Panc1 (cell line): Measurements from ENCODE around the gene TADA3.

Experiments used
- POLR2AphosphoS5 ChIP-seq: IDR thresholded peaks from 2 replicates; pipeline ENCODE4 v1.6.1; 2012; ENCODE audit warnings: mild to moderate bottlenecking, low read depth, low read length, moderate library complexity
- TCF7L2 ChIP-seq: IDR thresholded peaks from 2 replicates; pipeline ENCODE4 v1.6.1; 2011; ENCODE audit warnings: mild to moderate bottlenecking, low read depth, low read length, inconsistent platforms
- TF ChIP-seq, protein P1 (sequence below): fragments of 450-650 bp; IDR thresholded peaks from 2 replicates; pipeline ENCODE4 v1.5.1; 2017; ENCODE audit warnings: mild to moderate bottlenecking

GRCh38 chr3:9793161-9793781 is 998 bp upstream of the TADA3 start:
- TF ChIP-seq, protein P1, sequence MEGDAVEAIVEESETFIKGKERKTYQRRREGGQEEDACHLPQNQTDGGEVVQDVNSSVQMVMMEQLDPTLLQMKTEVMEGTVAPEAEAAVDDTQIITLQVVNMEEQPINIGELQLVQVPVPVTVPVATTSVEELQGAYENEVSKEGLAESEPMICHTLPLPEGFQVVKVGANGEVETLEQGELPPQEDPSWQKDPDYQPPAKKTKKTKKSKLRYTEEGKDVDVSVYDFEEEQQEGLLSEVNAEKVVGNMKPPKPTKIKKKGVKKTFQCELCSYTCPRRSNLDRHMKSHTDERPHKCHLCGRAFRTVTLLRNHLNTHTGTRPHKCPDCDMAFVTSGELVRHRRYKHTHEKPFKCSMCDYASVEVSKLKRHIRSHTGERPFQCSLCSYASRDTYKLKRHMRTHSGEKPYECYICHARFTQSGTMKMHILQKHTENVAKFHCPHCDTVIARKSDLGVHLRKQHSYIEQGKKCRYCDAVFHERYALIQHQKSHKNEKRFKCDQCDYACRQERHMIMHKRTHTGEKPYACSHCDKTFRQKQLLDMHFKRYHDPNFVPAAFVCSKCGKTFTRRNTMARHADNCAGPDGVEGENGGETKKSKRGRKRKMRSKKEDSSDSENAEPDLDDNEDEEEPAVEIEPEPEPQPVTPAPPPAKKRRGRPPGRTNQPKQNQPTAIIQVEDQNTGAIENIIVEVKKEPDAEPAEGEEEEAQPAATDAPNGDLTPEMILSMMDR: no peak
- TF ChIP-seq POLR2AphosphoS5 (no peak), TCF7L2 (no peak)
